Fibroblast of lung (primary cell): ENCODE data around the gene LTBP2. TPM values are rescaled to one million over a fixed set of nuclear protein-coding genes. Genes with fewer than 3 reads are reported as not detected.

Source experiments
- DNase-seq, 2 donors: peaks; one replicate each; pipeline versions ENCODE4 v3.0.0 to v3.0.0-alpha.2; 2010; ENCODE audit warnings: low read depth in 2 of 2
- H2AFZ ChIP-seq: 2 replicates; pipeline ENCODE4 v1.5.1; 2012; ENCODE audit warnings: low read length, control low read depth, inconsistent platforms
- H3K27ac ChIP-seq: 2 replicates; pipeline ENCODE4 v1.5.1; 2011; ENCODE audit warnings: low read length, control low read depth; ENCODE audit not compliant: insufficient read depth
- H3K27me3 ChIP-seq: 2 replicates; pipeline ENCODE4 v1.5.1; 2011; ENCODE audit warnings: mild to moderate bottlenecking, low read length; ENCODE audit not compliant: control insufficient read depth, insufficient read depth
- H3K36me3 ChIP-seq: 2 replicates; pipeline ENCODE4 v1.5.1; 2011; ENCODE audit warnings: low read length; ENCODE audit not compliant: control insufficient read depth, insufficient read depth
- H3K4me1 ChIP-seq: 2 replicates; pipeline ENCODE4 v1.5.1; 2011; ENCODE audit warnings: low read length; ENCODE audit not compliant: control insufficient read depth, insufficient read depth; ENCODE audit errors: extremely low read depth
- H3K4me2 ChIP-seq: 2 replicates; pipeline ENCODE4 v1.5.1; 2011; ENCODE audit warnings: low read length, control low read depth; ENCODE audit not compliant: insufficient read depth; ENCODE audit errors: extremely low read depth
- H3K4me3 ChIP-seq, 4 experiments: fragments of 200-600 bp in 1 of 4; sonication (generic) in 1 of 4; replicated peaks in 1 of 4; 2 replicates each; pipeline ENCODE4 v1.5.1; 2011 to 2016; ENCODE audit warnings: low read length in 4 of 4, low read depth in 3 of 4, mild to moderate bottlenecking in 3 of 4, control low read depth in 2 of 4, inconsistent platforms in 1 of 4, mixed read lengths in 1 of 4; ENCODE audit not compliant: insufficient read depth in 1 of 4; ENCODE audit errors: control extremely low read depth in 1 of 4
- H3K79me2 ChIP-seq: 2 replicates; pipeline ENCODE4 v1.5.1; 2012; ENCODE audit warnings: mild to moderate bottlenecking, low read length, inconsistent platforms; ENCODE audit not compliant: control insufficient read depth, insufficient read depth
- H3K9ac ChIP-seq: 2 replicates; pipeline ENCODE4 v1.5.1; 2011; ENCODE audit warnings: mild to moderate bottlenecking, low read length, control low read depth; ENCODE audit not compliant: insufficient read depth
- H3K9me3 ChIP-seq: 2 replicates; pipeline ENCODE4 v1.5.1; 2012; ENCODE audit warnings: low read depth, low read length; ENCODE audit not compliant: control insufficient read depth, insufficient read depth
- H4K20me1 ChIP-seq: 2 replicates; pipeline ENCODE4 v1.5.1; 2011; ENCODE audit warnings: low read length; ENCODE audit not compliant: control insufficient read depth, insufficient read depth; ENCODE audit errors: extremely low read depth
- EZH2 ChIP-seq: IDR thresholded peaks from 2 replicates; pipeline ENCODE4 v1.5.1; 2012; ENCODE audit warnings: low read length, control low read depth, mild to moderate bottlenecking; ENCODE audit errors: missing control alignments
- polyA plus RNA-seq, 2 donors: library from polyadenylated mRNA; depleted of rRNA in 1 of 2; stranded (reverse) in 1 of 2; unstranded in 1 of 2; fragments of >200 nt; gene quantifications; 2 replicates each; pipeline ENCODE4 v1.2.1, GENCODE V29; 2011 to 2012; ENCODE audit warnings: missing spikeins in 1 of 2
- total RNA-seq: library from RNA; depleted of rRNA; stranded (reverse); fragments of >200 nt; gene quantifications from 2 replicates; pipeline ENCODE4 v1.2.1, GENCODE V29; 2014
- TF ChIP-seq, protein P1 (sequence below), 2 donors: IDR thresholded peaks in 1 of 2; conservative IDR thresholded peaks in 1 of 2; 1 replicate in 1 of 2; 2 replicates in 1 of 2; pipeline ENCODE4 v1.5.1; 2011 to 2012; ENCODE audit warnings: low read length in 2 of 2, control low read depth in 1 of 2, inconsistent platforms in 1 of 2, low read depth in 1 of 2, mild to moderate bottlenecking in 1 of 2

The LTBP2 gene
- total and polyA plus RNA-seq, 2 donors (not counting 1 experiment from before 2014, with no cell fraction given), result 108 to 514 TPM

- Histone ChIP-seq H3K36me3 (peaks cover 17% of the 10 kb centered on the region), H3K79me2 (peaks cover 74% of the 10 kb centered on the region), H3K9ac (no peak overlapping the region), H3K4me2 (no peak overlapping the region), H3K4me3 (no peak overlapping the region), H3K27me3 (no peaks in the 10 kb centered on the region), H3K9me3 (no peaks in the 10 kb centered on the region), H3K27ac (peak overlapping the region; percentile 64), H3K4me1 (peaks cover 51% of the 10 kb centered on the region), H2AFZ (no peak overlapping the region), H4K20me1 (no peaks in the 10 kb centered on the region)
- no peak for DNase-seq
- TF ChIP-seq, protein P1, sequence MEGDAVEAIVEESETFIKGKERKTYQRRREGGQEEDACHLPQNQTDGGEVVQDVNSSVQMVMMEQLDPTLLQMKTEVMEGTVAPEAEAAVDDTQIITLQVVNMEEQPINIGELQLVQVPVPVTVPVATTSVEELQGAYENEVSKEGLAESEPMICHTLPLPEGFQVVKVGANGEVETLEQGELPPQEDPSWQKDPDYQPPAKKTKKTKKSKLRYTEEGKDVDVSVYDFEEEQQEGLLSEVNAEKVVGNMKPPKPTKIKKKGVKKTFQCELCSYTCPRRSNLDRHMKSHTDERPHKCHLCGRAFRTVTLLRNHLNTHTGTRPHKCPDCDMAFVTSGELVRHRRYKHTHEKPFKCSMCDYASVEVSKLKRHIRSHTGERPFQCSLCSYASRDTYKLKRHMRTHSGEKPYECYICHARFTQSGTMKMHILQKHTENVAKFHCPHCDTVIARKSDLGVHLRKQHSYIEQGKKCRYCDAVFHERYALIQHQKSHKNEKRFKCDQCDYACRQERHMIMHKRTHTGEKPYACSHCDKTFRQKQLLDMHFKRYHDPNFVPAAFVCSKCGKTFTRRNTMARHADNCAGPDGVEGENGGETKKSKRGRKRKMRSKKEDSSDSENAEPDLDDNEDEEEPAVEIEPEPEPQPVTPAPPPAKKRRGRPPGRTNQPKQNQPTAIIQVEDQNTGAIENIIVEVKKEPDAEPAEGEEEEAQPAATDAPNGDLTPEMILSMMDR (conservative IDR thresholded peaks at IDR 0.05 in 1 of 2, IDR thresholded peaks at IDR 0.05 in 1 of 2; ENCODE audit: low read depth in 1 of 2, low read length in 2 of 2), result no peak
- TF ChIP-seq EZH2, result no peak
These were observed 34.1 kb downstream of the LTBP2 start for GRCh38 chr14:74577948-74578275.

GRCh38 chr14:74577247-74577947 is 34.6 kb downstream of the LTBP2 start:
- Histone ChIP-seq H3K4me1 (peaks cover 51% of the 10 kb centered on the region), H3K9me3 (no peaks in the 10 kb centered on the region), H3K79me2 (peaks cover 70% of the 10 kb centered on the region), H4K20me1 (no peaks in the 10 kb centered on the region), H3K4me2 (peak overlapping the region; percentile 18), H3K9ac (no peak overlapping the region), H3K27ac (peak overlapping the region; percentile 64), H3K4me3 (no peak overlapping the region), H3K36me3 (peaks cover 17% of the 10 kb centered on the region), H3K27me3 (no peaks in the 10 kb centered on the region), H2AFZ (no peak overlapping the region)
- peak; percentile 36 to 58 for DNase-seq
- TF ChIP-seq, protein P1 (conservative IDR thresholded peaks at IDR 0.05 in 1 of 2, IDR thresholded peaks at IDR 0.05 in 1 of 2; ENCODE audit: low read depth in 1 of 2, low read length in 2 of 2), result no peak
- TF ChIP-seq EZH2, result no peak

DNA sequence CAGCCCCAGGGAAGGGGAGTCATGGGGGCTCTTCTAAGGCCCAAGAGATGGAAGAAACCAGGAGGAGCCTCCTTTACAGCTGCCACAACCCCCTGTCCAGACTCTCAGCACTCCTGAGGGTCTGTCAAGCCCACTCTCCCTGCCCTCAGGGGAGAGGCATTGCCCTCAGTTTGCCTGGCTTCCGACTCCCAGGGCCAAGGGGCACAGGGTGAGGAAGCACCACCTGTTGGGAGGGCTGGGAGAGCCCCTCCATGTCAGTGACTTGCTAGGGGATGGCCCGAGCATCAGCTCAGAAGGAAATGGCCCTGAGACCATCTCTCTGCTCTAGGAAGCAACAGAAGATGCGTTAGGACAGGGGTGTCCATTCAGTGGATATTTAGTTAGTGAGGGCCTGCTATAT is 36.1 kb downstream of the LTBP2 start:
- DNase-seq, result no peak
- H3K4me2 ChIP-seq, result no peak overlapping the region
- TF ChIP-seq, protein P1 (conservative IDR thresholded peaks at IDR 0.05 in 1 of 2, IDR thresholded peaks at IDR 0.05 in 1 of 2; ENCODE audit: low read depth in 1 of 2, low read length in 2 of 2), result no peak
- TF ChIP-seq EZH2, result no peak
- H3K4me1 ChIP-seq, result peaks cover 56% of the 10 kb centered on the region
- no peaks in the 10 kb centered on the region for H3K27me3 ChIP-seq
- H3K9me3 ChIP-seq, result no peaks in the 10 kb centered on the region
- H3K9ac ChIP-seq, result no peak overlapping the region
- peaks cover 62% of the 10 kb centered on the region for H3K79me2 ChIP-seq
- no peaks in the 10 kb centered on the region for H4K20me1 ChIP-seq
- H2AFZ ChIP-seq, result no peak overlapping the region
- peak overlapping the region; percentile 97 for H3K27ac ChIP-seq
- H3K4me3 ChIP-seq, result no peak overlapping the region
- peaks cover 13% of the 10 kb centered on the region for H3K36me3 ChIP-seq
